ENCODE data around the gene PARD3. TPM values are rescaled to one million over a fixed set of nuclear protein-coding genes. Genes with fewer than 3 reads are reported as not detected.

Gene PARD3
- total and polyA plus RNA-seq, 2 donors from 2014 or later: 21.1 to 47.5 TPM

- Histone ChIP-seq H3K27ac (ENCODE audit: low read depth in 2 of 2, low read length in 2 of 2) (peak overlapping the region; percentile 77 to 80), H3K9me3 (ENCODE audit: control insufficient read depth in 2 of 3, insufficient read depth in 1 of 3, low read length in 3 of 3) (no peaks in the 10 kb centered on the region), H3K4me1 (ENCODE audit: control insufficient read depth in 2 of 3, insufficient read depth in 2 of 3, low read depth in 1 of 3, low read length in 3 of 3) (peaks cover 0 to 20% (median 0%) of the 10 kb centered on the region in 3 donors), H3K4me3 (ENCODE audit: low read length in 3 of 3) (peak overlapping the region; percentile 51 to 73 (median 69)), H3K36me3 (ENCODE audit: control insufficient read depth in 2 of 3, insufficient read depth in 3 of 3, low read length in 3 of 3) (no peaks in the 10 kb centered on the region), H3K27me3 (ENCODE audit: control insufficient read depth, insufficient read depth, low read length) (no peaks in the 10 kb centered on the region), H3K9ac (ENCODE audit: low read length in 3 of 3) (peak overlapping the region; percentile 61 to 82 (median 66))
- intact Hi-C loops (cut with DNase I): no loop called here
- FAIRE-seq: no peak
- TF ChIP-seq, protein P1, sequence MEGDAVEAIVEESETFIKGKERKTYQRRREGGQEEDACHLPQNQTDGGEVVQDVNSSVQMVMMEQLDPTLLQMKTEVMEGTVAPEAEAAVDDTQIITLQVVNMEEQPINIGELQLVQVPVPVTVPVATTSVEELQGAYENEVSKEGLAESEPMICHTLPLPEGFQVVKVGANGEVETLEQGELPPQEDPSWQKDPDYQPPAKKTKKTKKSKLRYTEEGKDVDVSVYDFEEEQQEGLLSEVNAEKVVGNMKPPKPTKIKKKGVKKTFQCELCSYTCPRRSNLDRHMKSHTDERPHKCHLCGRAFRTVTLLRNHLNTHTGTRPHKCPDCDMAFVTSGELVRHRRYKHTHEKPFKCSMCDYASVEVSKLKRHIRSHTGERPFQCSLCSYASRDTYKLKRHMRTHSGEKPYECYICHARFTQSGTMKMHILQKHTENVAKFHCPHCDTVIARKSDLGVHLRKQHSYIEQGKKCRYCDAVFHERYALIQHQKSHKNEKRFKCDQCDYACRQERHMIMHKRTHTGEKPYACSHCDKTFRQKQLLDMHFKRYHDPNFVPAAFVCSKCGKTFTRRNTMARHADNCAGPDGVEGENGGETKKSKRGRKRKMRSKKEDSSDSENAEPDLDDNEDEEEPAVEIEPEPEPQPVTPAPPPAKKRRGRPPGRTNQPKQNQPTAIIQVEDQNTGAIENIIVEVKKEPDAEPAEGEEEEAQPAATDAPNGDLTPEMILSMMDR (IDR thresholded peaks at IDR 0.05; ENCODE audit: borderline replicate concordance, extremely low read depth, insufficient read depth): no peak
- DNase-seq: peak; percentile 64 to 84 (median 82)
Measured at GRCh38 chr10:34814223-34814912, 728 bp downstream of the PARD3 start.

GRCh38 chr10:34813626-34814222 lies 1.4 kb downstream of the PARD3 start:
- H3K27me3 ChIP-seq (ENCODE audit: control insufficient read depth, insufficient read depth, low read length): no peaks in the 10 kb centered on the region
- TF ChIP-seq, protein P1 (IDR thresholded peaks at IDR 0.05; ENCODE audit: borderline replicate concordance, extremely low read depth, insufficient read depth): no peak
- intact Hi-C loops (cut with DNase I): no loop called here
- peak overlapping the region; percentile 77 to 80 for H3K27ac ChIP-seq (ENCODE audit: low read depth in 2 of 2, low read length in 2 of 2)
- H3K36me3 ChIP-seq (ENCODE audit: control insufficient read depth in 2 of 3, insufficient read depth in 3 of 3, low read length in 3 of 3): no peaks in the 10 kb centered on the region
- H3K4me3 ChIP-seq (ENCODE audit: low read length in 3 of 3): peak overlapping the region; percentile 51 to 73 (median 69)
- FAIRE-seq (no peak), DNase-seq (peak in 2 of 5 donors; percentile 62 to 63)
- H3K9ac ChIP-seq (ENCODE audit: low read length in 3 of 3): peak overlapping the region; percentile 61 to 82 (median 66)
- H3K4me1 ChIP-seq (ENCODE audit: control insufficient read depth in 2 of 3, insufficient read depth in 2 of 3, low read depth in 1 of 3, low read length in 3 of 3): peaks cover 0 to 22% (median 0%) of the 10 kb centered on the region in 3 donors
- H3K9me3 ChIP-seq (ENCODE audit: control insufficient read depth in 2 of 3, insufficient read depth in 1 of 3, low read length in 3 of 3): no peaks in the 10 kb centered on the region

- peaks cover 0 to 22% (median 0%) of the 10 kb centered on the region in 3 donors for H3K4me1 ChIP-seq (ENCODE audit: control insufficient read depth in 2 of 3, insufficient read depth in 2 of 3, low read depth in 1 of 3, low read length in 3 of 3)
- H3K27me3 ChIP-seq (ENCODE audit: control insufficient read depth, insufficient read depth, low read length): no peaks in the 10 kb centered on the region
- intact Hi-C loops (cut with DNase I): no loop called here
- no peaks in the 10 kb centered on the region for H3K36me3 ChIP-seq (ENCODE audit: control insufficient read depth in 2 of 3, insufficient read depth in 3 of 3, low read length in 3 of 3)
- no peak for DNase-seq
- FAIRE-seq: no peak
- H3K27ac ChIP-seq (ENCODE audit: low read depth in 2 of 2, low read length in 2 of 2): no peak overlapping the region
- H3K9me3 ChIP-seq (ENCODE audit: control insufficient read depth in 2 of 3, insufficient read depth in 1 of 3, low read length in 3 of 3): no peaks in the 10 kb centered on the region
- H3K4me3 ChIP-seq (ENCODE audit: low read length in 3 of 3): peak overlapping the region in 2 of 3 donors; percentile 51 to 69
- H3K9ac ChIP-seq (ENCODE audit: low read length in 3 of 3): no peak overlapping the region
- TF ChIP-seq, protein P1 (IDR thresholded peaks at IDR 0.05; ENCODE audit: borderline replicate concordance, extremely low read depth, insufficient read depth): no peak
Measured at GRCh38 chr10:34812771-34813170, 2.3 kb downstream of the PARD3 start.

Data from kidney (tissue), 14 donors.